PC-3 (cell line): ENCODE measurements around the gene ELAPOR1. TPM values are rescaled to one million over a fixed set of nuclear protein-coding genes. Genes with fewer than 3 reads are reported as not detected.

Experiments used
- ATAC-seq: fragments of 200-7000 bp; cut with Tn5 transposase; 2 replicates; pipeline ENCODE4 v1.9.1; 2020; ENCODE audit warnings: mild to moderate bottlenecking, moderate library complexity
- BruUV-seq: library from RNA; stranded (reverse); fragments of 400-500 nt; replicated peaks from 2 replicates; lab custom pipeline; 2021; lab: Mats Ljungman, UMichigan
- CTCF ChIA-PET: fragments of 300-600 bp; sonication (Branson Sonifier 250); formaldehyde crosslinking; loops from one replicate; lab custom pipeline; 2022; ENCODE audit warnings: antibody characterized with exemption; lab: Charles Lee
- POLR2A ChIA-PET: fragments of 300-600 bp; sonication (Branson Sonifier 250); formaldehyde crosslinking; loops from one replicate; lab custom pipeline; 2022; ENCODE audit warnings: antibody characterized with exemption; ENCODE audit not compliant: unreplicated experiment; lab: Charles Lee
- DNase-seq: peaks from one replicate; pipeline ENCODE4 v3.0.0-alpha.2; 2015
- H2AFZ ChIP-seq: fragments of 300-600 bp; sonication (generic); 2 replicates; pipeline ENCODE4 v1.6.0; 2016; ENCODE audit warnings: antibody characterized with exemption, low read length
- H3F3A ChIP-seq: fragments of 300-600 bp; sonication (generic); one replicate; pipeline ENCODE4 v1.6.0; 2017; ENCODE audit warnings: antibody characterized with exemption, low read length, control low read depth, mild to moderate bottlenecking; ENCODE audit not compliant: unreplicated experiment
- H3K27ac ChIP-seq: fragments of 300-600 bp; sonication (generic); 2 replicates; pipeline ENCODE4 v1.5.1; 2016; ENCODE audit warnings: mild to moderate bottlenecking, low read length
- H3K27me3 ChIP-seq: fragments of 300-600 bp; sonication (generic); 2 replicates; pipeline ENCODE4 v1.6.1; 2016; ENCODE audit warnings: low read length, mixed read lengths
- H3K36me3 ChIP-seq: fragments of 300-600 bp; sonication (generic); 2 replicates; pipeline ENCODE4 v1.6.1; 2016; ENCODE audit warnings: low read depth, mixed run types, low read length, mixed read lengths
- H3K4me1 ChIP-seq: fragments of 300-600 bp; sonication (generic); 2 replicates; pipeline ENCODE4 v1.5.1; 2016; ENCODE audit warnings: low read length; ENCODE audit not compliant: insufficient read depth
- H3K4me2 ChIP-seq: fragments of 300-600 bp; sonication (generic); 2 replicates; pipeline ENCODE4 v1.6.0; 2016; ENCODE audit warnings: low read length
- H3K4me3 ChIP-seq: fragments of 300-600 bp; sonication (generic); 2 replicates; pipeline ENCODE4 v1.5.1; 2016; ENCODE audit warnings: mild to moderate bottlenecking, low read length, mixed read lengths
- H3K79me2 ChIP-seq: fragments of 300-600 bp; sonication (generic); 2 replicates; pipeline ENCODE4 v1.6.1; 2017; ENCODE audit warnings: low read length, mixed read lengths
- H3K9ac ChIP-seq: fragments of 300-600 bp; sonication (generic); 2 replicates; pipeline ENCODE4 v1.6.0; 2016; ENCODE audit warnings: mild to moderate bottlenecking, low read length
- H3K9me2 ChIP-seq: fragments of 300-600 bp; sonication (generic); replicated peaks from 2 replicates; pipeline ENCODE4 v1.6.1; 2016; ENCODE audit warnings: mixed run types, low read length, mixed read lengths
- H3K9me3 ChIP-seq: fragments of 300-600 bp; sonication (generic); 2 replicates; pipeline ENCODE4 v1.6.1; 2016; ENCODE audit warnings: low read length, mixed read lengths
- H4K20me1 ChIP-seq: fragments of 300-600 bp; sonication (generic); 2 replicates; pipeline ENCODE4 v1.6.1; 2016; ENCODE audit warnings: low read length, mixed read lengths
- CTCF ChIP-seq: fragments of 300-600 bp; sonication (generic); conservative IDR thresholded peaks from 2 replicates; pipeline ENCODE4 v1.5.1; 2017; ENCODE audit warnings: antibody characterized with exemption, low read depth, mild to moderate bottlenecking, low read length
- EZH2 ChIP-seq: fragments of 300-600 bp; sonication (generic); IDR thresholded peaks from one replicate; pipeline ENCODE4 v1.6.1; 2017; ENCODE audit warnings: antibody characterized with exemption, mild to moderate bottlenecking, low read length; ENCODE audit not compliant: unreplicated experiment
- EZH2phosphoT487 ChIP-seq: fragments of 300-600 bp; sonication (generic); IDR thresholded peaks from 2 replicates; pipeline ENCODE4 v1.6.1; 2018; ENCODE audit warnings: mild to moderate bottlenecking, antibody characterized with exemption, low read length, borderline replicate concordance
- intact Hi-C: fragments of 100-400 bp; cut with micrococcal nuclease; formaldehyde crosslinking; loops from 2 replicates; pipeline ENCODE4 v1.9.0; 2023
- total RNA-seq: library from RNA; depleted of rRNA; stranded (reverse); fragments of >200 nt; gene quantifications from 2 replicates; pipeline ENCODE4 v1.2.3, GENCODE V29; 2014

The ELAPOR1 gene
- total RNA-seq, 1 experiment from 2014 or later = 0.80 TPM

DNA sequence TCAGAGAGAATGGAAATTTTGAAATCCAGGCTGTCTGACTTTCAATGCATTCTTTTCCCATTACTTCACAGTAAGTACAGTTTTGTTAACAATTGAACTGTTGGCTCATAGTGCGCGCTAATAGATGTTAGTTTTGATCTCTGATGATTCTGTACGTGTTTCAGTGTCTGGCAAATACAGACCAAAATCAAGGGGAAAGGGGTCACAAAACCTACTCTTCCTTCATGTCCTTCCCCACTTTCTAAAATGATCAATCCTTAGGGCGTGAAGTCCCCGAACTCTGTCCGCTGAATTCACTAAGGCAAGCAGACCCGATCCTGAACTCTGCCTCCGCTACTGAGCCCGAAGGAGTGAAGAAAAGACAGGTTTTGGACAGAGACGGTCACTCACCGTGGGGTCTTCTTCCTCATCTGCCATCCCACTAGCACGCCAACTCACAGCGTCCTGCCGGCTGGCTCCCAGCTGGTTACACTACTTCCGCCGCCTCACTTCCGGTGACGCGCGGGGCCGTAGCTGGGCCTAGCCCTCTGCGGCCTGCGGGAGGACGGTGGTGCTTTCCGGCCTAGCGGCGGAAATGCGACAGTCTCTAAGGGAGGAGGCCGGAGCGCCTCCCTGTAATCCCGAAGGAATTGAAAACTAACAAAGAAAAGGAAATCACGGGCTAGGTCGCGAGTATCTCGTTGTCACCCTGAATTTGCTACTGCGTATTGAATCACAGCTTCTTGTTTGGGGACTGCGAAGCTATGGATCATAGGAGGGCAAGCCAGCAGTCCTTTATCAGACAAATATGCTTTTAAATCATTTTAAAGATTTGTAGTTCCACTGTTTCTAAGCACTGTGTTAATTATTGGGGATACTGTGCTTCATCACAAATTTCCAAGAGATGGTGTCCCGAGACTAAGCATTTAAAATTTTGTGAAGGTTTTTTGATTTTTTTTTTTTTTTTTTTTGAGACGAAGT, 38.1 kb upstream of the ELAPOR1 start, which contains the start of gene TAF13:
TSS of gene TAF13 (minus strand) at position 473 of the 960 bp plus-strand sequence. CDS start at position 417, 56 bp downstream.
- peak; percentile 95 for DNase-seq
- TF ChIP-seq EZH2 (no peak), EZH2phosphoT487 (no peak), CTCF (no peak)
- no peaks in the 10 kb centered on the region; the same call in 1 of the 2 replicates for H3K36me3 ChIP-seq
- peaks cover 32% of the 10 kb centered on the region for H3K79me2 ChIP-seq
- ChIA-PET POLR2A (interaction anchor here (0.7 kb wide), 1 partner anchor 147 kb away, joined by 6 read pairs; no protein-coding TSS in a partner anchor), CTCF (interaction anchor here (0.6 kb wide), 1 partner anchor 24 kb away, joined by 6 read pairs; no protein-coding TSS in a partner anchor)
- H2AFZ ChIP-seq = peak within 1 kb of the TSS; percentile 94
- no peaks in the 10 kb centered on the region for H3F3A ChIP-seq
- H3K4me3 ChIP-seq = peak within 1 kb of the TSS; percentile 81
- peak within 1 kb of the TSS; percentile 88 for H3K9ac ChIP-seq
- no peaks in the 10 kb centered on the region for H3K27me3 ChIP-seq
- no peaks in the 10 kb centered on the region for H4K20me1 ChIP-seq
- H3K4me1 ChIP-seq = peaks cover 7% of the 10 kb centered on the region; the same call in 1 of the 2 replicates
- H3K4me2 ChIP-seq = peak within 1 kb of the TSS; percentile 94
- no peaks in the 10 kb centered on the region for H3K9me2 ChIP-seq
- BruUV-seq = TSS peak; percentile 99
- peak; percentile 100 for ATAC-seq
- no peaks in the 10 kb centered on the region for H3K9me3 ChIP-seq
- intact Hi-C loops = loop anchor here (5.0 kb wide), 1 partner anchor 329 kb away; the partner anchor contains the start of gene STXBP3
- peak within 1 kb of the TSS; percentile 70 for H3K27ac ChIP-seq

- no peak for TF ChIP-seq CTCF
- TF ChIP-seq EZH2phosphoT487 = no peak
- no peak for TF ChIP-seq EZH2
- no peaks in the 10 kb centered on the region for H3K9me3 ChIP-seq
- 0 out of 2 replicates have a peak overlapping the region, but pooled peaks have one; percentile 13 for H2AFZ ChIP-seq
- no peaks in the 10 kb centered on the region for H3F3A ChIP-seq
- H3K4me3 ChIP-seq = no peak overlapping the region
- intact Hi-C loops = loop anchor here (5.0 kb wide), 1 partner anchor 331 kb away; the partner anchor contains the start of gene STXBP3
- H3K9ac ChIP-seq = no peak overlapping the region
- no peak for DNase-seq
- no peaks in the 10 kb centered on the region for H3K27me3 ChIP-seq
- peaks cover 7% of the 10 kb centered on the region; the same call in 1 of the 2 replicates for H3K4me1 ChIP-seq
- POLR2A ChIA-PET = no interaction called here
- CTCF ChIA-PET = no interaction called here
- no peaks in the 10 kb centered on the region for H3K36me3 ChIP-seq
- no peaks in the 10 kb centered on the region for H4K20me1 ChIP-seq
- H3K79me2 ChIP-seq = peaks cover 18% of the 10 kb centered on the region
- H3K9me2 ChIP-seq = no peaks in the 10 kb centered on the region
- H3K27ac ChIP-seq = no peak overlapping the region
- no peak overlapping the region for H3K4me2 ChIP-seq
- BruUV-seq = no TSS peak
- no peak for ATAC-seq
These were observed 35.6 kb upstream of the ELAPOR1 start for GRCh38 chr1:109078317-109078716.
